NCI-H1417 treated with DMSO at 0.1 percent for 48 hours (cell line): ENCODE measurements around the gene PHF12.
A peak's percentile ranks its signal among the peaks of the same experiment; 100 is the strongest.
"Not testable (repeated sequence)": the region's sequence is repeated elsewhere in the genome, so short reads cannot be mapped to it uniquely, and the experiment has no call there.

Source experiments
- DNase-seq: peaks from one replicate; lab custom pipeline; 2025; lab: John Stamatoyannopoulos, UW

The PHF12 gene

DNA sequence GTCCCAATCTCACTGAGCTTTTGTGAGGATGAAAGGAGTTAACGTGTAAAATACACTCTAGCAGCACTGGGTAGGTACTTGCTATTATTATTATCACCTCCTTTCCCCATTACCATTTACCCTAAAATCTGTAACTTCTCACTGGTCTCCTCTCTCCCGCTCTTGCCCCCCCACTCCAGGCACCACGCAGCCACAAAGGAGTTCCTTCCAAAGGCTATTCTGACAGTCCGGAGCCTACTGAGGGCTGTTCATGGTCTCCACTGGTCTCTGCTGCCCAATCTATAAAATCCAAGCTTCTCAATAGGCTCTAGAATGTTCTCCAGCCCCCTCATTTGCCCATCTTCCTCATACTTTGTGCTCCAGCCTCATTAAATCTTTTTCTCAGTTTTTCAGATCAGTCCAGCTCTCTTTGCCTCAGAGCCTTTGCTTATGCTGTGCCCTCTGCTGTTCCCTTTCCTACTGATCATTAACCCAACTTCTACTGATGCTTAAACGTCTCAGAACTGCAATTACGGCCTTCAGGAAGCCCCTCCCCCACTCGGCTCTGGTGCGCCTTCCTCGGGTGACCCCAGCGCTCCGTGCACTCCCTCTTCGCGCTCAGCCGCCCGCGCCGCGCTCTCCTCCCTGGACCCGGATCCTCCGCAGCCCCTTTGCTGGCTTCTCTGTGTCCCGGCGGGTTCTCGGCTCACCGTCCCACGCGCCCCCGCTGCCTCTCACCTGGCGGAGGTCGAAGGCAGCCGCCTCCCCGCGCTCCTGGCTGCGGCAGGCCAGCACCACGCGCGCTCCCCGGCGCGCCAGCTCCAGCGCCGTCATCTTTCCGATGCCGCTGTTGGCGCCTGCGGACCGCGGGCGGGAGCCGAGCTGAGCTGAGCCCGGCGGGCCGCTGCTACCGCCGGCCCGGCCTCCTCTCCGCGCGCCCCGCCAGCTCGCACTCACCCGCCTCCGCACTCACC is 49.2 kb downstream of the PHF12 start:
- peak; percentile 13 for DNase-seq

DNA sequence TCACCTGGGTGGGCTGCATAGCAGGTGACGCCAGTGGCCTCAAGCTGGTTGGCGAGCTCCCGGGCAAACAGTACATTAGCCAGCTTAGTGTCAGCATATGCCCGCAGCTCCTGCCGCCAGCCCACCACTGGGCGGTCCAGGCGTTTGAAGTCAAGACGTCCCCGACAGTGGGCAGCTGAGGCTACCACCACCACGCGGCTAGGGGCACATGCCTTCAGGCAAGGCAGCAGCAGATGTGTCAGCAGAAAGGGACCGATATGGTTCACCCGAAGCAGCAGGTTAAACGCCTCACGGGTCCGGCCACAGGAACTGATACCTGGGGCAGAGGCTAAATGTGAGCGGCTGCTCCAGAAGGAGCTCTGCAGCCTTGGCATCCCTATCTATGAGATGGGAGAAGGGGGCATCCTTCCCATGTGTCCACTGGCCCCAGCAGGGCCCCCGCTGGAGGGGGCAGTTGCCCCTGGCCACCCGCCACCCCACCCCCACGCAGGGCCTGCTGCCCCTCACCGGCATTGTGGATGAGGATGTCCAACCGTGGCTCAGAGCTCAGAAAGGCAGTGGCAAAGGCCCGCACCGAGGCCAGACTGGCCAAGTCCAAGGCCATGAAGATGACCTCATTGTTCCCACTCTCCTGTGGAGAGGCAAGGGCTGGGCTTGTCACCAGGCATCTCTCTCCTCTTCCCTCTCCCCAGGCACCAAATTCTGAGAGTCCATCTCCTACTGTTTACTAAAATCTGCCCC is 50.2 kb downstream of the PHF12 start:
- no peak for DNase-seq

DNA sequence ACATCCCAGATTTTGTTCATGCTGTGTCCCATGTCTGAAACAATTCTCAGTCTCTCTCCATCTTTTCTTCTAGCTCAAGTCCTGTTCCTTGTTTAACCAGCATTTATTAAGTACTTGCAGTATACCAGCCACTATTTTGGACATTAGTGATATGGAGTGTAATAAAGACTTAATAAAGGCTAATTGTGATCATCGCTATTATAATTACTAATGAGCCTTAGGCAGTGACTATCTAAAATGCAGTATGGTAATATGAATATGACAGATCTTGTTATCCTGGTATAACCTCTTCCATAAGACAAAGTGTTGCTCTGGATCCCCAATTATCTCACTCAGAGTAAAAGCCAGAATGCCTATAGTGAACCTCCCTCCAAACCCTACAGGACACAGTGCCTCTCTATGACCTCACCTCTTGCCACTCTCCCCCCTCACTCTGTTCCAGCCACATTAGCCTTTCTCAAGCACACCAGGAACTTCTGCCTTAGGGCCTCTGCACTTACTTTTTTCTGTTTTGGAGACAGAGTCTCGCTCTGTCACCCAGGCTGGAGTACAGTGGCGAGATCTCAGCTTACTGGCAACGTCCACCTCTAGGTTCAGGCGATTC is 52.0 kb downstream of the PHF12 start:
- DNase-seq = no peak

DNA sequence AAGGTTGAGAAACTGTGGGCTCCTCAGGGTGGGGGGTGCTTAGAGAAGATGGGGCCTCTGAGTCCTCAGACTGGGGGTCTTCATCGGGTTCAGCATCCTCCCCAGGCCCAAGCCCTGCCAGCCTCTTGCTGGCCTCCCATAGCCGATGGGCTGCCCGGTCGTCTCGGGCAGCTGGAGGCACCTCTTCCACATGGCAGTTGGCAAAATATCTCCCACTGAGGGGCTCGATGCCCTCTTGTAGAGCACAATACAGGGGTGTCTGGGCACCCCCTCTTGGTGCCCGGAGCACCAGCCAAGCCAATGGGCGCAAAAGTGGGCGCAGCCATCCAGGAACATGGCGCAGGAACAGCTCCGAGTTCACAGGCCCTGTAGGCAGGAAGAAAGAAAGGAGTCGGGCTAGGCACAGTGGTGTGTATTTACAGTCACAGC is 52.8 kb downstream of the PHF12 start:
- DNase-seq = no peak

DNA sequence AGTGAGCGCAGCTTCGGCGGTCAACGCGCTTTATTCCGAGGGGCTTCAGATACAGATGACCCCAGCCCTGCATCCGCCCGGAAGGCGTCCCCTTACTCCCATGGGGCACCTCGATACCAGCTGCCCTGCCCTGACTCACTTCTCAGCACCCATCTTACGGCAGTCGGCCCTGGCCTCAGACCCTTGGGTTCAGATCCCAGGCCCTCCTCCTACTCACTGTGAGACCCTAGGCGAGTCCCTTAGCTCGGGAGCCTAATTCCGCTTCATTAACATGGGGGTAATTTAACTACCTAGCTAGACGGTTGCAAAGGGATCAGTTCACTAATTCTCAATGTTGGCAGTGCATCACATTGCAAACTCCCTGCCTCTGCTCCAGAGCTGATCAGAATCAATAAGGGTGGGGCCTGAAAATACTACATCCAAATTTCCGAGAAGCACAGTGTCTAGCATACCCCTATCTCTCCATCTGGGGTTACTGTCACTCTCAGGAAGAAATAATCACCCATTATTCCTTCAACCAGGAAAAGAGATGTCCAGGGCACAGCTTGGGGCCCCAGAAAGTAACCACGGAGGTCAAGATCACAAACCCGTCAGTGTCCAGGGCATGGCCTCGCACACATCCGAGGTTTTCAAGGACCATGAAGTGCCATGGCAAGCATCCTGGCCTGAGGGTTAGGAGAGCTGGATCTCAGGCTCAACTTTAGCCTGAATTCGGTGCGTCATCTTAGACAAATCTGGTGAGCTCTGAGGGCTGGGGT is 53.4 kb downstream of the PHF12 start:
- no peak for DNase-seq

DNA sequence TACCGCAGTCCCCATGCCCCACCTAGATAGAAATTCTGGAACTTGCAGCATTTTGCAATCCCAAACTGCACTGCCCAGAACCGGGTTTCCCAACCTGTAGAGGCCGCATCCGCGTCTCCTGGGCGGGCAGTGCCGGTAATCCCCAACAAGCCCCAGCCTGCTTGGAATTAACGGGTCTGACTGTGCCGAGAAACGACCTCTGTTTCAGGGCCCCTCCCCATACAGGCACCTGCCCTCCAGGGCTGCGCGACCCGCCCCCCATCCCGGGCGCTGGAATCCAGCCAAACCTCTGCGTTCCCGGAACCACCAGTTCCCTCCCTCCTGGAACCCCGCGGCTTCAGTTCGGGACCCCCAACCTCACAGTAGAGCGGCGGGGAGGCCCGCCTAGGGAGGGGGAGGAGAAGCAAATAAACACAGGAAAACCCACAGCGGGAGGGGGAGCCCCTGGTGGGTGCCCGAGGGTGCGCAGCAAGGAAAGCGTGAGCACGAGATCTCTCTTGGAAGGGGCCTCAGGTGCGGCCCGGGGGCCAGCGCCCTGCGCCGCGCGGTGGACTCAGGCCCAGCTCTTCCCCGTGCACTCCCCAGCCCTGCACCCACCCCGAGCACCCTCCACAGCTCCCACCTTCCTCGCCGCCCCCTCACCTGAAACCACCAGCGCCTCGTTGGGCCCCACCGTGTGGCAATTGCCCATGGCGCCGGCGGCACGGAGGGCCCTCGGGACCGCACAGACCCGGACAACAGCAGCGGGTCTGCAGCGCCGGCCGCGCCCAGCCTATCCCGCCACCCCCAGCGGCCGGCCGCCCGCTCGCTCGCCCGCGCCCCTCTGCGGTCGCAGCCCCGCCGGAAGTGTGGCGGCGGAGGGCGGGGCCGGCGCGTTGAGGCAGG is 54.2 kb downstream of the PHF12 start, which contains the start of gene FLOT2:
TSS of gene FLOT2 (minus strand) at position 850 of the 885 bp plus-strand sequence. CDS start at position 691, 159 bp downstream.
- DNase-seq = peak; percentile 51

DNA sequence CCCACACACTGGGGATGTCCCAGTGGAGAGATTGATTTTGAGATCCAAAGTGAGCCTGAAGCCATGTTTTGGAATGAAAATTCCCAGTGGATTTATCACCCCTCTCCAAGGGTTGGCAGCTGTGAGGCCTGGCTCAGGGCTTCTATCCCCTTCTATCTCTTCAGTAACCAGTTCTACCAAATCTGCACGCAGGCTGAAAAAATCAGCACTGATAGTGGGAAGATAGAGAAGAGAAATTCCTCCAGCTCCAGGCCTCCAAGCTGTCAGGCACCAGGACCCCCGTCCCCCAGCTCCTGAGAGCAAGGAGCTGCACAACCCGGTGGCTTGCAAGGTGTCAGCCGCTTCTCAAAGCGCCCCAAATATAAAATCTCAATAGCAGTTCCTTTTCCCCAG is 54.8 kb downstream of the PHF12 start:
- no peak for DNase-seq

DNA sequence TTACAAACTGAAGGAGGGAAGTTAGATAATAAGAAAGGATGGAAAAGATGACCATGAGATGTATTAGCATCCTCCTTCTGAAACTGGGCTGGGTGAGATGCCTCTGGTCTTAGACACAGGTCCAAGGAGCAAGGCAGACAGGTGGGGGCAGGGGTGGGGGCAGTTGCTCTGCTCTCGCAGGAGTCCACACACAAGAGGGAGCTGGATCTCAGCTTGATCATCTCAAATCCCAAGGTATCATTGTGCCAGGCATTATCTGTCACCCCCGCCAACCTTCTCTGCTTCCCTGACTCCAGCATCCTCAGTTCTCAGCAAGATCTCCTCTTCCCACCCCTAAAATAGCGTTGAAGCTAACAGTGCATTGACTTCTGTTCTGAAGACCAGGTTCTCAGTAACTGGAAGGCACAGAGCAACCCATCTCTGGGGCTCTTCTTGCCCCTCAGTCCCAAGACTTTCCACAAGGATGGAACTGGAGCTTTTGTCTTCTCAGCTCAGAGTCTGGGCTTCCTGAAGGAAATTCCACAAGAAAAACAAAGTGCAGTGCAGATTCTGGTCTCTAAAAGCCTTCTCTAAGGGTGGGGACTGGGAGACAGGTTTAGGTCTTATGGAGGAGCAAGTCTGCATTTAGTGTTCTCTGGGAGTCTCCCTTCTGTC is 55.4 kb downstream of the PHF12 start:
- no peak for DNase-seq

DNA sequence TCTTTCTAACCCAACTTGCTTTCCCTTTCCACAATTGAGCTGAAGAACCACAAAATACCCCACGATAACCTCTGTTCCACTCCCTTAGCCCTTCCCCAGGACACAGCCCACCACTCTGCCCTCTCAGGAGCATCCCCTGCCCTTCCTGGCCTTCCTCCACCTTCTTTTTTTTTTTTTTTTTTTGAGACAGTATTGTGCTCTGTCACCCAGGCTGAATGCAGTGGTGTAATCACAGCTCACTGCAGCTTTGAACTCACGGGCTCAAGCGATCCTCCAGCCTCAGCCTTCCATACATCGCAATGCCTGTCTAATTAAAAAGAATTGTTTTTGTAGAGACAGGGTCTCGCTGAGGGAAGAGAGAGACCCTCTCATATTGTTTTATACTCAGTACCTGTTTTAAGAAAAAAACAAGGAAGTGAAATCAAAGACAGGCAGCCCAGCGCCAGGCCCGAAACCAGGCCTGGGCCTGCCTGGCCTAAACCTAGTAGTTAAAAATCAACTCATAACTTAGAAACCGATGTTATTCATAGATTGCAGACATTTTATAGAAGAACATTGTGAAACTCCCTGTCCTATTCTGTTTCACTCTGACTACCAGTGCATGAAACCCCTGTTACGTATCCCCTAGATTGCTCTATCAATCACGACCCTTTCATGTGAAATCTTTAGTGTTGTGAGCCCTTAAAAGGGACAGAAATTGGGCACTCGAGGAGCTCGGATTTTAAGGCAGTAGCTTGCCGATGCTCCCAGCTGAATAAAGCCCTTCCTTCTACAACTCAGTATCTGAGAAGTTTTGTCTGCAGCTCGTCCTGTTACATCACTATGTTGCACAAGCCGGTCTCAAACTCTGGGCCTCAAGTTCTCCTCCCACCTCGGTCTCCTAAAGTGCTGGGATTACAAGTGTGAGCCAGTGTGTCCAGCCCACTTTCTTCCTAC is 57.8 kb downstream of the PHF12 start:
- DNase-seq = not testable (repeated sequence)

DNA sequence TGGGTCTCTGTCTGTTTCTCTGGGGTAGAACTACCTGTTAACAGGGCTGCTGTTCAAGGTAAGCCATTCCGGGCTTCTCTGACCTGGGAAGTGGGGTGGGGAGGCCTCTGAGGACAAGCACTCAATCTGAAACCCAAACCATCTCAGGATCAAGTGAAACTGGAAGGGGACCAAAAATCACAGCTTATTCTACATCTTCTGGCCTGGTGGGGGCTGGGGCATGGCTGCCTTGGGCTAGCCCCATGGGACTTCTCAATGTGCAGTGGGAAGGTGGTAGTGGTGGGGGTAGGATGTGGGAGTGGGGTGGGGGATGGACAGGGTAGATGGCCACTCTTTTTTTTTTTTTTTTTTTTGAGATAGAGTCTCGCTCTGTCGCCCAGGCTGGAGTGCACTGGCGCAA is 59.3 kb downstream of the PHF12 start:
- no peak for DNase-seq

DNA sequence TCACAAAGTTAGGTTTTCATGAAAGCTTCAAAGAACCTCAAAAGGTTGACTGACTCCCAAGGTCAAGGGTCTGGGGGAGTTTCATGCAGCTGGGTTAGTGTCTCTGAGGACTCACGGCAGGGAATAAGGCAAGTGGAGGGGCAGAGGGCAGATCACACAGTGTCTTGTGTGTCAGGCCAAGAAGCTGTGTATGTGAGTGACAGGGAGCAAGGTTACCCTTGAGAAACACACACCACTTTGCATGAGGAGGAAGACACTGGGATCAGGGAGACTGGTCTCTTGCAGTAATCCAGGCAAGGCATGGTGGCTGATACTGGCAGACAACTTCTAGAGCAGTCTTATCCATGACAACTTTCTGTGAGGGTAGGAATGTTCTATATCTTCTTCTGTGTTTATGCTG is 60.1 kb downstream of the PHF12 start:
- DNase-seq = no peak

DNA sequence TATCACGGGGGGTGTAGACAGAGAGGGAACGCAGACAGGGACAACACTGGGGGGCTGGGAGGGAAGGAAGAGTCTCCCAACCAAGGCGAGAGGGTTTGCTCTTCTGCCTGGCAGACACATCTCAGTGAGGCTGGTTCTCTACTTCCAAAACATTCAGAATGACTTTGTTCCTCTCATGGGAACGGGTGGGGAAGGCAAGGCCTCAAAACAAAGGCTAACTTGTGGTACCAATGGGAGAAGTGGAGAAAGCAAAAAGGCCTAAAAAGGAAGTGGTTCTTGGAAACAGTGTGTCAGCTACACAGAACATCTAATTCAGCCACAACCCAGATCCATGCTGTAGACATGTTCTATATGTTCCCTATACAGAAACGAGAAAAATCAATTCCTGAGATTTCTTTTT is 61.3 kb downstream of the PHF12 start:
- no peak for DNase-seq

DNA sequence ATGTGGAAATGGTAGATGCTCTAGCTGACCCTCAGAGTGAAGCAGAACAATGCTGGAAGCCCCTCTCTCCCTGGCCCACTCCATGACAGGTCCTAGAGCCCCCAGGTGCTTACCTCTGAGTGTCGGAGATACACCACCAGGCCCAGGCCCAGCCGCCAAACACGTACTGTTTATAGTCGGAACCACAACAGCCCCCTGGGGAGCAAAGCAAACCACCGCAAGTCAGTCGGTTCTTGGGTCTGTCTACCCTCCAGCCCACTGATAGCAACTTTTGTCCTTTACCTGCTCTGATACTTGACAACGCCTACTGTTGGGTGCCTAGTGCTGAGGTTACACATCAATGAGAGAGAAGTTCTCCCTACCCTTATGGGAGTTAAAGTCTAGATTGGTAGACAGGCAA is 62.5 kb downstream of the PHF12 start:
- DNase-seq = no peak

DNA sequence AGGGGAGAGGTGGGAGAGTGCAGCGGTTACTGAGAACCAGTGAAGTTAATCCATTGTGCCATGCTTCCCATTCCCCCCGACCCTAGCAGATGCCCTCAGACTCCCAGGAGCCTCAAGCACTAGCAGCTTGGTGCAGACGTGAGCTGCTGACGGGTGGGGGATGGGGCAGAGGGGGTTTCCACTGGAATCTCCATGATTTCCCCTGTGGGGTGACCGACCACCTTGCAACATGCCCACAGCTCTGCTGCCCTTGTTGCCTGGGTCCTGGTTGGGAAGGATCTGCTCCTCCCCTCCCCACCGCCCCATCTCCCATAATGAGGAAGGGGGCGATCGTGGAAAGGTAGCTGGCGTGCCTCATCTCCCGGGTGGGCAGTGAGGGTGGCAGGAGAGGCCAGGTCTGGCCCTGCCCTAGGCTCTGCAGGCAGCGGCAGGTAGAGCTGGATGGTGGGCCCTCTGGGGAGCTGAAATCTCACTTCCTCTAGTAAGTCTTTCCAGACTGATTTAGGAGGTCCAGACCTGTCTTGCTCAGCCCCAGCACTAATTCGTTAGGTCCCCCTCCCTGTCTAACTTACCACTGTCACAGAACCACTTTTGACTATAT is 63.3 kb downstream of the PHF12 start:
- no peak for DNase-seq

DNA sequence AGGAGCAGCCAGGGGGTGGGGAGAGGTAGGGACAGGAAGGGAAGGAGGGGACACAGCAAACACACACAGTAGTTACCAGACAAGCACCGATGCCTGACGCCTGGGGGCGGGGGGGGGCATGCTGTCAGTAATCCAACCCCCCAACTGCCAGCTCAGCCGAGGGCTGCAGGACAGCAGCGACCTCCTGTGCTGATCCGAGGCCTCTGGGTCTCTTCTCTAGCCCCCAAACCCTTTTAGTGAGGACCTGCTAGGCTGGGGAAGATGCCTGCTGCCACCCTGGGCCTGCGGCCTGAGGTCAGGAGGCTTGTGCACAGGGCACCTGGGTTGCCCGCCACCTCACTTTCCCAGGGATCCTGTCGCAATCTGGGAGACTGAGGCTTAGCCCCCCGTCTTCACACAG is 65.4 kb downstream of the PHF12 start:
- no peak for DNase-seq

DNA sequence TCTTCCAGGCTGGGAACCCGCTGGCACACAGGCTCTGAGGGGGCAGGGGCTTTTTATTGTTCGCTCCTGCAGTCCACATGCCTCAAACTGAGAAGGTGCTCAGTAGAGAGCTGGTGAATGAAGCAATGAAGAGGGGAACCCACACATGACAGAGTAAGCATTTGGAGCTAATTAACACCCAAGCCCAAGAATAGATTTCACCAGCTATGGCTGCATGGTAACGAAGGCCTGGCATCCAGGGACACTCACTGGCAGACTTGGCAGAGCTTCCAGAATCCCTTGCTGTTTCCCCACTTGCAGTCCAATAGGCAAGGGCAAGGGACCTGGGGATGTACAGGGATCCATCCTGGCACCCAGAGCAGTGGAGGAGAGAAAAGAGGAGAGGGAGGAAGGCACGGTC is 66.0 kb downstream of the PHF12 start:
- no peak for DNase-seq

DNA sequence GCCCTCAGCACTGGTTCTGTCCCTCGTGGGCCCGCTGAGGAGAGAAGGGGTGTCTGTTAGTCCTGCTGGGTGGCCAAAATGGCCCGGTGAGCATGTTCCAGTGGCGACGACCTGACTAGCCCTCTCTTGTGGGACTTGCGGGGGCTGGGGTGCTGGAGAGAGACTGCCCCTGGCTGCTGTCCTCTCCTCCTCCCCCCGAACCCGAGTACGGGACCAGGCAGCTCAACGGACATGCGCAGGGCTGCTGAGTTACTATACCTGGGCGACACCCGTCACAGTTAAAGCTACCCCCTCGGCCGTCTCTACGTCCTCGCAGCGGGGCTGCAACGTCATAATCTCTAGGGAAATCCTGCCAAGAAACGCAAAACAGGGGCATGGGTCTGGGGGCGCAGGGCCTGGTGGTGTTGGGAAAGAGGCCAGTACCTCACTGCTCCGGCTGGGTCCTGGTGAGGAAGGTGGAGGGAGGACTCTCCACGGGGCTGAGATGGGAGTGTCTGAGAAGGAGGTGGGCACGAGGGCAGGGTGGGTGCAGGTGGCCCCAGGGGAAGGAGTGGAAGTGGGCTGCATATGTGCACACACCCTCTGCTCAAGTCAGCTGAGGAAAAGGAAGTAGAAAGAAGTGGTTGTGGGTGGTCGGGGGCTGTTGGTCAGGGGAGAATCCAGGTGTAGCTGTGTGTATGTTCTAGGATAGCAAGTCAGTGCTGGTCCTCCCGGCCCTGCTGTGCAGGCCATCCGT is 67.2 kb downstream of the PHF12 start:
- no peak for DNase-seq
